Body of pancreas (tissue), 4 donors: ENCODE results near the gene WDR73.

Experiments
- CTCF ChIP-seq, 7 experiments: fragments of 450-650 bp in 4 of 7; fragments of 200-600 bp in 3 of 7; sonication (generic) in 3 of 7; IDR thresholded peaks; one replicate each; pipeline ENCODE4 v1.5.1; 2016 to 2019; ENCODE audit warnings: antibody characterized with exemption in 7 of 7
- POLR2A ChIP-seq, 3 donors: fragments of 450-650 bp; IDR thresholded peaks; one replicate each; pipeline ENCODE4 v1.6.1; 2016; ENCODE audit warnings: antibody characterized with exemption in 3 of 3, mild to moderate bottlenecking in 2 of 3

GRCh38 chr15:84598993-84599392 lies 55.1 kb downstream of the WDR73 start:
- TF ChIP-seq CTCF (IDR thresholded peaks at IDR 0.05) (peak; percentile 27 to 79 (median 64)), POLR2A (IDR thresholded peaks at IDR 0.05) (no peak)
